Right renal pelvis (tissue), 4 donors: Measurements from ENCODE around the gene ITGA4. TPM values are rescaled to one million over a fixed set of nuclear protein-coding genes. Genes with fewer than 3 reads are reported as not detected.
"Not testable (repeated sequence)": the region's sequence is repeated elsewhere in the genome, so short reads cannot be mapped to it uniquely, and the experiment has no call there.

ENCODE experiments used
- DNase-seq, 4 donors: peaks; one replicate each; pipeline ENCODE4 v3.0.0-alpha.2; 2013; ENCODE audit warnings: low read depth in 4 of 4, low spot score in 3 of 4, missing footprints in 1 of 4
- polyA plus RNA-seq, 4 donors: library from polyadenylated mRNA; unstranded; fragments of 120-200 nt; gene quantifications; one replicate each; pipeline ENCODE4 v1.2.1, GENCODE V29; 2013; ENCODE audit not compliant: insufficient read length in 4 of 4

ITGA4 gene
- polyA plus RNA-seq, result 10 to 100 TPM; 25.6 to 37.6 (median 33.7) TPM

- DNase-seq, result peak in 3 of 4 donors; percentile 42 to 66 (median 56)
Observed at GRCh38 chr2:181457121-181457740, at the start of gene ITGA4. ITGA4 (plus strand) TSS chr2:181457386; CDS start chr2:181457655, 269 bp downstream.

DNA sequence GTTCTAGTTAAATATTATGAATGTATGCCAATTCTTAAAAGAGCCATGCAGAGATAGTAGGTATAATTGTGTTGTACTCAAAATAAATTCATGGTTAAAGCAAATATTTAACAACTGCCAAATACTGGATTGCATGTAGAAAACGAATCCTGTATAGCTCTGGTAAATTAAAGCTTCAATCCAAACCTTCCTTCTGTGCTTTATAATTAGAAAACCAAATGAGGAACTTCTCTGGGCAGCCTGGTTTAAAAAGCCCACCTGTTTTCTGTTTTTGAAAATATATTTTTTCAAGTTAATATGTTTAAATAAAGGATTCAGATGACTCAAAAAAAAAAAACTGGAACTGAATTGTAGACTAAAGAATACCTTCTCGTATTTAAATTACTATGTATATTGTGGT lies 48.3 kb upstream of the ITGA4 start:
- no peak for DNase-seq

GRCh38 chr2:181411105-181411849 lies 45.9 kb upstream of the ITGA4 start:
- DNase-seq, result peak in 1 of 4 donors; percentile 44

DNA sequence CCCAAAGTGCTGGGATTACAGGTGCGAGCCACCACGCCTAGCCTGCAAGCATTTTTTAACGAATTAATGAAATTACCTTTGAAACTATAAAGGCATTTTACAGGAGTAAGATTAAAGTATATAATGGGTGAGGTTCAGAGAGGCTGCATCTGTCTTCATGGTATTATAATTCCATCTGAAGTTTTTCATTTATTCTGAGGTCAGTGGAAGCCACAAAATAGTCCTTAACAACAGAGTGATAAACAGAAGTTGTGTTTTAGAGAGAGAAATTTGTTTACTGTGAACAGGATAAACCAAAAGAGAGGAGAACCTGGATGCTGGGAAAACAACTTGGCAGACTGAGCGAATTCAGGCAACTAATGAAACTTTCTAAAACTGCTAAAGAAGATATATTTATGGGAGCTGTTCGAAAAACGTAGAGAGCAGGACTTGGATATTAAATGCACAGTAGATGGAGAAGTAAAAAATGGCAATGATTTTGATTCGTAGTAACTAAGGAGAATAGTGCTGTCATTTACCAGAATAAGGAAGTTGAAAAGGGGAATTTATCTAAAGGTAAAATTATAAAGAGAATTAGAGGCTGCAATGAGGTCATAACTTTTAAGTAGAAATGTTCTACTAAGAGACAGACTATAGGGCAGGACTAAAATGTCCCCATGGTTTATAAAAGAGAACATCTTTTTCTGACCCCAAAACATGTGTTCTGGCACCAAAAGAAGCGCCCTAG lies 37.9 kb upstream of the ITGA4 start:
- DNase-seq, result no peak

DNA sequence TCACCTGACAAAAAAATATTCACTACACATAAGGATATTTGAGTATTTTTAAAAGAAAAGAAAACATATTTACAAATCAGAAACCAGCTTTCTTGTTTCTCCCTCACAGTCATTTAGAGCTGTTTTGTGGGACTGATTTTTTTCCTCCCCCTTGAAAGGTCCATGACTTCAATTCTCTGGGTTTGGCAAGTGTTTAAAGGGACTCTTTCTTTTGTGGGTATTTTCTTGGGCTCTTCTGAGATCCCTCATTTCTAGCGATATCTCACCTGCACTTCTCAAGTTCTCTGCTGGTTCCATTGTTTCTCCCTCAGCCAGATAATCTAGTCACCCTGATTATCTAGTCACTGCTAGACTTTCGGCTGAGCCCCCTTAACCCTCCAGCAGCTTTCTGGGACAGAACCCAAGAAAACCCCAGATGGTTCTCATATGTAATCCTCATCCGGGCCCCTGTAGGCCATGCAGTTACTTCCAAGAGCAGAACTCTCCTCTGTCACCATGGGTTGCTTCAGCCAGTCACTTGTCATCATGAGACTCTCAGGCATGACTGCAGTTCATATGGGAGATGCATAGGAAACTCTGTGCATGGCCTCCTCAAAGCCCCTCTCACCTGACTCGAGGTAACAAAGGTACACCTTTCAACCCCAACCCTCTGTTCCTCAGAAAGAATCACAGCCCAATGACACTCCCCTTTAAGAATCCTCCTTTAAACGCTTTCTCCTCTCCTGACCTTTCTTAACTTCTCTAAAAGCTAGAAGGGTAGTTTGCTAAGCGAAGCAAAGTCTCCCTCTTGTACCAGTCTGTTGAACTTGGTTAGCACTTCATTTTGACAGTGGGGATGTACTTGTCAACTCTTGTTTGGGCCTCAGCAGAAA lies 36.7 kb upstream of the ITGA4 start:
- DNase-seq, result no peak

DNA sequence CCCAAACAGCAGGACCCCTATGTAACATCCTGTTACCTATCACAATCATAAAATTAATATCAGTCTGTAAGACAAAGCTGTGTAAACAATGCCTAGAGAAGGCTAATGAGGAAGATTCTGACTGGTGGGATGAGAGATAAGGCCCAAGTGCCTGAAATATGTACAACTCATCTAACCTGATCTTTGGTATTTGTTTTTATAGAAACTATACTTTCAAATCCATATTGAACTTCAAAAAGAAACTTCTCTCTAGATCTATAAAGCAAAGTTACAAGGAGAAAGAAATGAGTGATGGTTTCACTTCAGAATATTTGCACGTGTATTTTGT lies 36.1 kb upstream of the ITGA4 start:
- no peak for DNase-seq

DNA sequence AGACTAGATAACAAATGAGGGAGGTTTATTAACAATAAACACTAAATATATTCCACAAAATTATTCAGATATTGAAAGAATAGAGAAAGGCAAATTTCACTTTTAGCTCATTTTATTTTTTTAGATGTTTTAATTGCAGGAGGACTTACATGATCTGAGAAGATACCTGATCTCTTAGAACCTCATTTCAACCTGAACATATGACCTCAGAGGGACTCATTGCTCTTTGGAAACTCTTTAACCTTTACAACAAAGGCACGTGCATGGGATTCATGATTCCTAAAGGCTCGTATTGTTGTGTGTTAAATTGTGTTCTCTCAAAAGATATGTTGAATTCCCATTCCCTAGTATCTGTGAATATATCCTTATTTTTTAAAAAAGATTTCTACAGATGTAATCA lies 35.7 kb upstream of the ITGA4 start:
- DNase-seq, result no peak

- DNase-seq, result no peak
Observed at GRCh38 chr2:181426672-181427071, 30.5 kb upstream of the ITGA4 start.

GRCh38 chr2:181430406-181431118 lies 26.6 kb upstream of the ITGA4 start:
- no peak for DNase-seq

GRCh38 chr2:181431674-181432073 lies 25.5 kb upstream of the ITGA4 start:
- no peak for DNase-seq

DNA sequence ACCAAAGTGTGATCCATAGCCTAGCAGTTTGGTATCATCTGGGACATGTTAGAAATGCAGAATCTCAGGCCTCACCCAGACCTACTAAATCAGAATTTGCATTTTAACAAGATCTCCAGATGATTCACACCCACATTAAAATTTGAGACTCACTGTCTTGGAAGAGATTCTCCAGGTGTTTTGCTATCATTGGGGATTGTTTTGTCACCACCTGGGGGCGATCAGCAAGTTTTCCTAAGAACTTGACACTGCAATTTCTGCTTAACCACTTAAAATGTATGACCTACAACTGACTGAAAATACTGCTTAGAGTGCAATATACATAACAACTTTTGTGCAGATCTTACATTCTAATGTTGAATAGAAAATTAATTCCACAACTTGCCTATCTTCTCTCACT lies 18.9 kb upstream of the ITGA4 start:
- no peak for DNase-seq

DNA sequence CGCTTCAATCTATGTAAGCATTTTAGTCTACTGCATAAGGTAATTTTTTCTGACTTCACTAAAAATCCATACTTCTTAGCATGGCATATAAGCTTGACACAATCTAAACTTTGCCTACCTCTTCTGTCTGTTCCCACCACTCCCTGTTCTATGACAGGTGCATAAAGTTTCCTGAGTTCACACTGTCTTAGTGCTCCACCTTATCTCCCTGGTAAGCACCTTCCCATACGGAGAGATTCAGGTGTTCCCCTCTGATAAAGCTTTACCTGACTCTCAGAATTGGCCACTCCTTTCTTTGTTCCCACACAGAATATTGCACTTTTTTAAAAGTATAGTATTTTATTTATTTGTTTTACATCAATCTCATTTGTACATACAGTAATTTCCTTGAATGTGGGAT lies 16.8 kb upstream of the ITGA4 start:
- no peak for DNase-seq

DNA sequence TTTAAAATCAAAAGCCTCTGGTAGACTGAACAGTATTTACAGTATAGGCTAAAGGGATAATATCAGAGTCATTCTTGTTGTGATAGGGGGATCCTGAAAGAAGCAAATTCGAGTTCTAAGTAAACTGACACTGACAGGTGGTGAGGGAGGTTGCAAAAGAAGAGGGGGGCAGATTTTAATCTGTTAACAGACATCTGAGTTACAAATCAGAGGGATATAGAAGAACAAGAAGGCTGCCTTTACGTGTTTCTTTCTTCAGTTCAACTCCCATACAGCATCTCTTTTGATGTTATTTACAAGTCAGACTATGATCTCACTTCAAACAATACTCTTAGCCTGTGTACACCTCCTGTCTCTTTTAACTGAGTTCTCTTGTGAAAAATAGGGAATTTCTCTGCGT lies 16.3 kb upstream of the ITGA4 start:
- DNase-seq, result no peak

GRCh38 chr2:181441670-181442069 lies 15.5 kb upstream of the ITGA4 start:
- no peak for DNase-seq

GRCh38 chr2:181444654-181445053 lies 12.5 kb upstream of the ITGA4 start:
- DNase-seq, result no peak

DNA sequence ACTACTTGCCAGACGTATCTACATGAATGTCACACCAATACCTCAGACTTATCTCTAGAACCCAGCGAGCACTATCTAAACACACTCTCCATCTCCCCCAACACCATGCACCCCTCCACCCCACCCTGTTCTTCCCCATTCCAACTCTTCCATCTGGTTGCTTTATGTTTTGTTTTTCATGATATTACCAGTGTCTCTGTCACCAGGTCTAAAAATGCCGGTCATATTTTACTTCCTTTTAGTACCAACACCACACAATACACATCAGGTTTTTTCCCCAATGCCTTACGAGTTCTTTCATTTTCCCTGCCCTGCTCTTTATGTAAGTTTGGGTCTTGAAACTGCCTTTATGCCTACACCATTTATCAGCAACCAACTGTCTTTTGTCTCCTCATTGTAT lies 10.2 kb upstream of the ITGA4 start:
- DNase-seq, result no peak

DNA sequence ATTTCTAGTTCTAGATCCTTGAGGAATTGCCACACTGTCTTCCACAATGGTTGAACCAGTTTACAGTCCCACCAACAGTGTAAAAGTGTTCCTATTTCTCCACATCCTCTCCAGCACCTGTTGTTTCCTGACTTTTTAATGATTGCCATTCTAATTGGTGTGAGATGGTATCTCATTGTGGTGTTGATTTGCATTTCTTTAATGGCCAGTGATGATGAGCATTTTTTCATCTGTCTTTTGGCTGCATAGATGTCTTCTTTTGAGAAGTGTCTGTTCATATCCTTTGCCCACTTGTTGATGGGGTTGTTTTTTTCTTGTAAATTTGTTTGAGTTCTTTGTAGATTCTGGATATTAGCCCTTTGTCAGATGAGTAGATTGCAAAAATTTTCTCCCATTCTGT lies 7.9 kb upstream of the ITGA4 start:
- not testable (repeated sequence) for DNase-seq

DNA sequence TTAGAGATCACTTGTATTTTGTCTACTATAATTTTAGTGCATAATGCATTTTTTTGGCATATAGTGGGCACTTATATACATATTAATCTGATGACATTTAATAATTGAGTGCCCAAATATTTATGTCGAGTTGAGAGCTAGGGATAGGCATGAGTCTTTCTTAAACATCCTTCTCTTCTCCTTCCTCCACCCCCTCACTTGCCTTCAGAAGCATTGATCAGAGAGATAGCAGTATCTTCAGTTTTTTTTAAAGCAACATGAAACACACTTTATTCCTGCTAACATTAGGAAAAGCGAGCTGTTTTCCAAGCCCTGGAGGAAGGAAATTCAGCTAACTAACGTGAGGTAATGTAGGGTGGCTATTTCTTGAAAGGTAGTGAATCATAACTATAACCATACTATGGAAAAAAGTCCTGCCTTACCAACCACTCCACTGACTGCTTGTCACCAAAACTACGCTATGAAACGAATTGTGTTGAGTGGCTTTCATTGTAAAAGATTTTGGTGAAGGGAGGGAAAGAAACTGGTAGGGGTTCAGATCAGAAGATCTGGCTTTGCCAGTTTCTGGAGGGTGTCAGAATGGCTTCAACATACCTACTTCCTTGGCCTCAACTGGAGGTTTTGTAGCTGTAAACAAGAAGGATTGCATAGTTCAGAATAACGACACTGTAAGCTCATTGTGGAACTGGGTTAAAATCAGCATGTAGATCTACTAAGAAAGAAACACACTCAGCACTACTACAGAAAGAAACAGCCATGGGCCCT lies 2.3 kb upstream of the ITGA4 start:
- DNase-seq, result no peak

DNA sequence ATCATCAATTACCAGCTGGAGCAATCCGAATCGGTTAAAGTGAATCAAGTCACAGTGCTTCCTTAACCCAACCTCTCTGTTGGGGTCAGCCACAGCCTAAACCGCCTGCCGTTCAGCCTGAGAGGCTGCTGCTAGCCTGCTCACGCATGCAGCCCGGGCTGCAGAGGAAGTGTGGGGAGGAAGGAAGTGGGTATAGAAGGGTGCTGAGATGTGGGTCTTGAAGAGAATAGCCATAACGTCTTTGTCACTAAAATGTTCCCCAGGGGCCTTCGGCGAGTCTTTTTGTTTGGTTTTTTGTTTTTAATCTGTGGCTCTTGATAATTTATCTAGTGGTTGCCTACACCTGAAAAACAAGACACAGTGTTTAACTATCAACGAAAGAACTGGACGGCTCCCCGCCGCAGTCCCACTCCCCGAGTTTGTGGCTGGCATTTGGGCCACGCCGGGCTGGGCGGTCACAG lies 496 bp upstream of the ITGA4 start:
- DNase-seq, result no peak
